K562 (cell line): ENCODE results near the gene SMIM7. TPM values are rescaled to one million over a fixed set of nuclear protein-coding genes. Genes with fewer than 3 reads are reported as not detected.

Experiments used
- ATAC-seq: fragments of 200-7000 bp; cut with Tn5 transposase; 3 replicates; pipeline ENCODE4 v1.9.1; 2020; ENCODE audit warnings: moderate library complexity
- BruUV-seq: library from RNA; stranded (reverse); fragments of 400-500 nt; replicated peaks from 2 replicates; lab custom pipeline; 2021; lab: Mats Ljungman, UMichigan
- CTCF ChIA-PET: fragments of 300-600 bp; formaldehyde crosslinking; extraction: SDS; loops from one replicate; lab custom pipeline; 2021; ENCODE audit warnings: low intra/inter-chr PET ratio; lab: Yijun Ruan, JAX
- POLR2A ChIA-PET: fragments of 300-600, 350-650 bp; sonication (Branson Sonifier 250); formaldehyde crosslinking; extraction: SDS; loops from one replicate; lab custom pipeline; 2021; ENCODE audit warnings: antibody characterized with exemption, inconsistent platforms; lab: Yijun Ruan, JAX
- DNase-seq, 4 experiments: peaks; one replicate each; pipeline versions ENCODE4 v3.0.0 to v3.0.0-alpha.2; 2011 to 2018; ENCODE audit warnings: low spot score in 3 of 4, mixed read lengths in 3 of 4; ENCODE audit errors: extremely low read depth in 1 of 4
- FAIRE-seq: peaks from 2 replicates; lab custom pipeline; 2011; peaks lifted over from hg19 to GRCh38; lab: Jason Lieb, UNC
- H2AFZ ChIP-seq: 2 replicates; pipeline ENCODE4 v1.6.0; 2011; ENCODE audit warnings: low read depth, low read length, control low read depth, inconsistent platforms
- H3K27ac ChIP-seq: fragments of 200-600 bp; 3 replicates; pipeline ENCODE4 v1.8.0; 2011; ENCODE audit warnings: low read depth, mild to moderate bottlenecking, control low read depth, inconsistent platforms, low read length, moderate library complexity, mixed read lengths; ENCODE audit errors: extremely low read depth
- H3K27me3 ChIP-seq, 2 experiments: fragments of 300-600 bp in 1 of 2; 2 replicates in 1 of 2; 3 replicates in 1 of 2; pipeline versions ENCODE4 v1.6.0 to v1.8.0; 2011; ENCODE audit warnings: inconsistent platforms in 2 of 2, low read length in 2 of 2, mild to moderate bottlenecking in 1 of 2, mixed read lengths in 1 of 2, moderate library complexity in 1 of 2; ENCODE audit not compliant: control insufficient read depth in 2 of 2, insufficient read depth in 2 of 2
- H3K36me3 ChIP-seq: fragments of 300-600 bp; 3 replicates; pipeline ENCODE4 v1.8.0; 2011; ENCODE audit warnings: mild to moderate bottlenecking, low read length, inconsistent platforms; ENCODE audit not compliant: control insufficient read depth, insufficient read depth
- H3K4me1 ChIP-seq, 2 experiments: fragments of 200-600 bp in 1 of 2; replicated peaks in 1 of 2; 2 replicates in 1 of 2; 3 replicates in 1 of 2; pipeline versions ENCODE4 v1.5.1 to v1.8.0; 2011; ENCODE audit warnings: inconsistent platforms in 2 of 2, low read length in 2 of 2, mild to moderate bottlenecking in 1 of 2, mixed read lengths in 1 of 2, moderate library complexity in 1 of 2; ENCODE audit not compliant: control insufficient read depth in 2 of 2, insufficient read depth in 2 of 2
- H3K4me2 ChIP-seq: 2 replicates; pipeline ENCODE4 v1.6.1; 2011; ENCODE audit warnings: low read length, control low read depth, inconsistent platforms, mixed read lengths; ENCODE audit not compliant: insufficient read depth
- H3K4me3 ChIP-seq: fragments of 200-600 bp; sonication (generic), shearing (Covaris generic); 2 replicates; pipeline ENCODE4 v1.5.1; 2016; ENCODE audit warnings: control low read depth, inconsistent platforms
- H3K79me2 ChIP-seq: fragments of 200-600 bp; 3 replicates; pipeline ENCODE4 v1.8.0; 2011; ENCODE audit warnings: low read length, inconsistent platforms; ENCODE audit not compliant: control insufficient read depth, insufficient read depth
- H3K9ac ChIP-seq, 2 experiments: 2 replicates each; pipeline versions ENCODE4 v1.6.0 to v1.6.1; 2011; ENCODE audit warnings: low read depth in 2 of 2, low read length in 2 of 2, control low read depth in 1 of 2, inconsistent platforms in 1 of 2, mild to moderate bottlenecking in 1 of 2, mixed read lengths in 1 of 2; ENCODE audit not compliant: insufficient read depth in 1 of 2
- H3K9me1 ChIP-seq: one replicate; pipeline ENCODE4 v1.6.0; 2011; ENCODE audit warnings: inconsistent platforms, mild to moderate bottlenecking, low read length, moderate library complexity; ENCODE audit not compliant: control insufficient read depth, insufficient read depth
- H3K9me3 ChIP-seq: replicated peaks from 2 replicates; pipeline ENCODE4 v1.5.1; 2011; ENCODE audit warnings: low read depth, low read length, inconsistent platforms; ENCODE audit not compliant: control insufficient read depth, insufficient read depth
- H4K20me1 ChIP-seq: replicated peaks from 2 replicates; pipeline ENCODE4 v1.6.1; 2011; ENCODE audit warnings: low read length, inconsistent platforms, mixed read lengths; ENCODE audit not compliant: control insufficient read depth, insufficient read depth
- ARID3A ChIP-seq: IDR thresholded peaks from 2 replicates; pipeline ENCODE4 v1.6.1; 2012; ENCODE audit warnings: low read depth, low read length, improper control_type of control experiment, borderline replicate concordance
- RUNX1 ChIP-seq: sonication (generic); IDR thresholded peaks from 2 replicates; pipeline ENCODE4 v1.6.1; 2016; ENCODE audit warnings: antibody characterized with exemption, low read depth
- SAP30 ChIP-seq: fragments of 200-600 bp; sonication (generic); IDR thresholded peaks from 2 replicates; pipeline ENCODE4 v1.6.1; 2012; ENCODE audit warnings: borderline replicate concordance, low read depth, mild to moderate bottlenecking, moderate library complexity, low read length, control low read depth, inconsistent platforms; ENCODE audit not compliant: insufficient read depth, poor library complexity, severe bottlenecking
- ZBTB40 ChIP-seq, 2 experiments: fragments of 450-650 bp in 1 of 2; sonication (generic) in 1 of 2; formaldehyde crosslinking in 1 of 2; IDR thresholded peaks; 2 replicates each; pipeline versions ENCODE4 v1.7.1 to v1.9.0; 2016 to 2022; ENCODE audit warnings: inconsistent platforms in 1 of 2, mild to moderate bottlenecking in 1 of 2, missing genetic modification reagents in 1 of 2
- ZFP91 ChIP-seq: sonication (generic); formaldehyde crosslinking; IDR thresholded peaks from 2 replicates; pipeline ENCODE4 v1.8.0; 2022; ENCODE audit warnings: mild to moderate bottlenecking, missing genetic modification reagents
- WGBS: fragments of 100-300 bp; shearing (Covaris generic); methylation state at CpG from one replicate; pipeline ENCODE4 v1.1.6; 2016; ENCODE audit warnings: low coverage, mixed read lengths; ENCODE audit not compliant: insufficient coverage; ENCODE audit errors: missing lambda C conversion rate; 5-methylcytosine and 5-hydroxymethylcytosine counted together
- in situ Hi-C: fragments of 300-500 bp; cut with MboI; formaldehyde crosslinking; loops from 4 replicates; pipeline ENCODE4 v1.15.0; 2018; ENCODE audit warnings: inconsistent platforms, mixed read lengths
- intact Hi-C: fragments of 100-400 bp; cut with micrococcal nuclease; formaldehyde crosslinking; loops from 2 replicates; pipeline ENCODE4 v1.14.2; 2022
- polyA plus RNA-seq, 8 experiments: library from polyadenylated mRNA; depleted of rRNA in 4 of 8; stranded (reverse) in 5 of 8; unstranded in 3 of 8; fragments of >200 nt; fragmentation: Nextera tagmentation in 2 of 8; fragmentation: Illumina TruSeq in 1 of 8; extraction: Ambion mirVana in 2 of 8; extraction: Trizol in 1 of 8; gene quantifications; 2 replicates each; pipeline versions ENCODE4 v1.2.1 to v1.2.3, GENCODE V29; 2011 to 2014; ENCODE audit warnings: inconsistent platforms in 1 of 8, missing spikeins in 1 of 8
- total RNA-seq, 7 experiments: library from RNA; depleted of rRNA in 6 of 7; stranded (reverse); fragments of >200 nt in 6 of 7; fragmentation: Illumina TruSeq in 2 of 7; extraction: Trizol in 2 of 7; gene quantifications; 2 replicates each; pipeline versions ENCODE4 v1.2.1 to v1.2.3, GENCODE V29; 2011 to 2021; ENCODE audit warnings: low replicate concordance in 1 of 7

The SMIM7 gene
- total and polyA plus RNA-seq, 9 of the 15 experiments (the other 6 are each of a cell fraction or from before 2014, with no cell fraction given): 55.3 to 265 (median 107) TPM

GRCh38 chr19:16641695-16642094, 18.2 kb downstream of the SMIM7 start:
- in situ Hi-C loops (no loop called here), intact Hi-C loops (no loop called here)
- Histone ChIP-seq H2AFZ (no peak overlapping the region), H4K20me1 (no peaks in the 10 kb centered on the region; the same call in 1 of the 2 replicates), H3K27me3 (no peaks in the 10 kb centered on the region), H3K9me3 (no peaks in the 10 kb centered on the region; the same call in 1 of the 2 replicates), H3K9ac (no peak overlapping the region), H3K36me3 (peaks cover 89% of the 10 kb centered on the region; the same call in 2 of the 3 replicates), H3K4me2 (no peak overlapping the region), H3K9me1 (peaks cover 3% of the 10 kb centered on the region), H3K27ac (no peak overlapping the region), H3K4me1 (no peaks in the 10 kb centered on the region; a peak in 1 of 5 replicates), H3K79me2 (peaks cover 41% of the 10 kb centered on the region), H3K4me3 (no peak overlapping the region)
- ATAC-seq (no peak), FAIRE-seq (no peak), DNase-seq (no peak)
- ChIA-PET CTCF (no interaction called here), POLR2A (interaction anchor here (0.7 to 1.6 kb wide), 2 partner anchors 8 to 308 kb away, joined by 3 to 5 read pairs; no protein-coding TSS in a partner anchor)
- no TSS peak for BruUV-seq
- 96% methylated on average over 10 of the region's 10 CpGs for WGBS
- TF ChIP-seq ZFP91 (no peak), ZBTB40 (IDR thresholded peaks at IDR 0.05) (peak; percentile 77), ZBTB40 (CRISPR knock-in tag; IDR thresholded peaks at IDR 0.05) (no peak), RUNX1 (no peak), ARID3A (no peak), SAP30 (no peak)
